Liver (tissue), 9 donors: ENCODE results near the gene STK11. TPM values are rescaled to one million over a fixed set of nuclear protein-coding genes. Genes with fewer than 3 reads are reported as not detected.

Source experiments
- DNase-seq: peaks from one replicate; pipeline ENCODE4 v3.0.0-alpha.2; 2017; ENCODE audit warnings: low spot score
- H3K27ac ChIP-seq, 2 donors: one replicate each; pipeline ENCODE4 v1.7.0; 2013; ENCODE audit warnings: inconsistent platforms in 2 of 2, low read length in 2 of 2, control low read depth in 1 of 2, low read depth in 1 of 2, mild to moderate bottlenecking in 1 of 2
- H3K27me3 ChIP-seq, 4 donors: one replicate each; pipeline versions ENCODE4 v1.6.1 to v1.7.0; 2013; ENCODE audit warnings: low read length in 3 of 4, inconsistent platforms in 1 of 4, mild to moderate bottlenecking in 1 of 4, moderate library complexity in 1 of 4; ENCODE audit not compliant: control insufficient read depth in 4 of 4, insufficient read depth in 4 of 4
- H3K36me3 ChIP-seq, 4 donors: one replicate each; pipeline versions ENCODE4 v1.6.1 to v1.7.0; 2013; ENCODE audit warnings: low read length in 3 of 4, mild to moderate bottlenecking in 3 of 4, low read depth in 1 of 4, moderate library complexity in 1 of 4; ENCODE audit not compliant: control insufficient read depth in 4 of 4, insufficient read depth in 3 of 4
- H3K4me1 ChIP-seq, 4 donors: one replicate each; pipeline versions ENCODE4 v1.6.1 to v1.7.0; 2013; ENCODE audit warnings: low read length in 3 of 4, mild to moderate bottlenecking in 3 of 4, moderate library complexity in 1 of 4; ENCODE audit not compliant: control insufficient read depth in 4 of 4, insufficient read depth in 4 of 4
- H3K4me3 ChIP-seq, 3 donors: one replicate each; pipeline versions ENCODE4 v1.6.1 to v1.7.0; 2013; ENCODE audit warnings: low read length in 3 of 3, control low read depth in 1 of 3, low read depth in 1 of 3, mild to moderate bottlenecking in 1 of 3
- H3K9ac ChIP-seq, 2 donors: one replicate each; pipeline ENCODE4 v1.7.0; 2013; ENCODE audit warnings: low read length in 2 of 2, mild to moderate bottlenecking in 2 of 2, moderate library complexity in 2 of 2, control low read depth in 1 of 2, low read depth in 1 of 2
- H3K9me3 ChIP-seq, 4 donors: one replicate each; pipeline versions ENCODE4 v1.6.1 to v1.7.0; 2013; ENCODE audit warnings: low read length in 3 of 4; ENCODE audit not compliant: control insufficient read depth in 4 of 4
- ATF3 ChIP-seq: IDR thresholded peaks from 2 replicates; pipeline ENCODE4 v1.6.1; 2016; ENCODE audit warnings: antibody characterized with exemption
- CTCF ChIP-seq: fragments of 150-350 bp; IDR thresholded peaks from 2 replicates; pipeline ENCODE4 v1.5.1; 2017; ENCODE audit warnings: improper control_type of control experiment, low read depth, low read length; ENCODE audit not compliant: missing input control
- EGR1 ChIP-seq, 2 donors: IDR thresholded peaks; 2 replicates each; pipeline ENCODE4 v1.6.1; 2016 to 2018; ENCODE audit warnings: antibody characterized with exemption in 2 of 2, low read depth in 2 of 2
- FOXA1 ChIP-seq: IDR thresholded peaks from 2 replicates; pipeline ENCODE4 v1.6.1; 2016; ENCODE audit warnings: antibody characterized with exemption
- FOXA2 ChIP-seq: IDR thresholded peaks from 2 replicates; pipeline ENCODE4 v1.6.1; 2016; ENCODE audit warnings: antibody characterized with exemption
- GABPA ChIP-seq, 2 donors: IDR thresholded peaks in 1 of 2; conservative IDR thresholded peaks in 1 of 2; 2 replicates each; pipeline ENCODE4 v1.6.1; 2016; ENCODE audit warnings: antibody characterized with exemption in 2 of 2, mild to moderate bottlenecking in 1 of 2, moderate library complexity in 1 of 2
- HNF4A ChIP-seq, 2 donors: conservative IDR thresholded peaks; 2 replicates each; pipeline ENCODE4 v1.6.1; 2016; ENCODE audit warnings: antibody characterized with exemption in 2 of 2, mild to moderate bottlenecking in 2 of 2
- HNF4G ChIP-seq: IDR thresholded peaks from 2 replicates; pipeline ENCODE4 v1.6.1; 2016; ENCODE audit warnings: antibody characterized with exemption
- JUND ChIP-seq, 2 donors: IDR thresholded peaks; 2 replicates each; pipeline ENCODE4 v1.6.1; 2016; ENCODE audit warnings: antibody characterized with exemption in 2 of 2
- NR2F2 ChIP-seq: IDR thresholded peaks from 2 replicates; pipeline ENCODE4 v1.6.1; 2016; ENCODE audit warnings: antibody characterized with exemption
- RAD21 ChIP-seq, 2 donors: IDR thresholded peaks; 2 replicates each; pipeline ENCODE4 v1.6.1; 2016; ENCODE audit warnings: antibody characterized with exemption in 2 of 2, mild to moderate bottlenecking in 2 of 2
- REST ChIP-seq: IDR thresholded peaks from 2 replicates; pipeline ENCODE4 v1.6.1; 2016; ENCODE audit warnings: antibody characterized with exemption, mild to moderate bottlenecking
- RXRA ChIP-seq, 2 donors: IDR thresholded peaks; 2 replicates each; pipeline ENCODE4 v1.6.1; 2017 to 2018; ENCODE audit warnings: antibody characterized with exemption in 2 of 2, mild to moderate bottlenecking in 1 of 2
- SP1 ChIP-seq: IDR thresholded peaks from 2 replicates; pipeline ENCODE4 v1.6.1; 2018; ENCODE audit warnings: antibody characterized with exemption, mild to moderate bottlenecking
- TAF1 ChIP-seq: conservative IDR thresholded peaks from 2 replicates; pipeline ENCODE4 v1.6.1; 2016; ENCODE audit warnings: antibody characterized with exemption, mild to moderate bottlenecking
- YY1 ChIP-seq: IDR thresholded peaks from 2 replicates; pipeline ENCODE4 v1.6.1; 2016; ENCODE audit warnings: antibody characterized with exemption, mild to moderate bottlenecking
- ZBTB33 ChIP-seq: IDR thresholded peaks from 2 replicates; pipeline ENCODE4 v1.6.1; 2016; ENCODE audit warnings: antibody characterized with exemption
- WGBS: extraction: QIAGEN DNeasy Blood & Tissue Kit; methylation state at CpG from one replicate; pipeline ENCODE4 v1.1.7; 2013; 5-methylcytosine and 5-hydroxymethylcytosine counted together
- polyA plus RNA-seq, 2 donors: library from polyadenylated mRNA; stranded (reverse) in 1 of 2; unstranded in 1 of 2; fragments of 200-250 nt in 1 of 2; fragments of >200 nt in 1 of 2; fragmentation: Nextera tagmentation in 1 of 2; extraction: Ambion mirVana in 1 of 2; gene quantifications; one replicate each; pipeline versions ENCODE4 v1.2.1 to v1.2.3, GENCODE V29; 2013 to 2015
- total RNA-seq, 2 donors: library from RNA; depleted of rRNA; stranded (reverse); fragments of >200 nt; gene quantifications; one replicate each; pipeline ENCODE4 v1.2.3, GENCODE V29; 2014
- donor health status: healthy.
- donor health status: healthy.
- donor health status: healthy.
- donor health status: healthy.
- donor health status: healthy.

The STK11 gene
- total and polyA plus RNA-seq, 4 donors, result 3.0 to 126 (median 35.5) TPM

GRCh38 chr19:1183543-1184172 lies 21.9 kb upstream of the STK11 start:
- no peak for DNase-seq
- 64% methylated on average over 19 of the region's 19 CpGs for WGBS
- Histone ChIP-seq H3K36me3 (no peaks in the 10 kb centered on the region), H3K27me3 (no peaks in the 10 kb centered on the region), H3K4me3 (no peak overlapping the region), H3K4me1 (peaks cover 0 to 7% (median 4%) of the 10 kb centered on the region in 4 donors), H3K9ac (no peak overlapping the region), H3K9me3 (no peaks in the 10 kb centered on the region), H3K27ac (no peak overlapping the region)
- TF ChIP-seq HNF4A (conservative IDR thresholded peaks at IDR 0.05) (peak; percentile 61 to 71), RAD21 (IDR thresholded peaks at IDR 0.05) (no peak), FOXA1 (no peak), ATF3 (no peak), RXRA (IDR thresholded peaks at IDR 0.05) (peak in 1 of 2 donors; percentile 29), HNF4G (no peak), SP1 (peak; percentile 63), EGR1 (IDR thresholded peaks at IDR 0.05; ENCODE audit: low read depth in 2 of 2) (no peak), JUND (IDR thresholded peaks at IDR 0.05) (peak; percentile 33 to 71), FOXA2 (no peak), GABPA (IDR thresholded peaks at IDR 0.05 in 1 of 2, conservative IDR thresholded peaks at IDR 0.05 in 1 of 2) (no peak), NR2F2 (no peak), REST (no peak), CTCF (no peak), TAF1 (no peak), YY1 (no peak), ZBTB33 (no peak)
